Measurements from ENCODE around the gene LRRC8D. TPM values are rescaled to one million over a fixed set of nuclear protein-coding genes. Genes with fewer than 3 reads are reported as not detected.

Gene LRRC8D
- total RNA-seq, 1 experiment from 2014 or later = 43.3 TPM

GRCh38 chr1:89900791-89901708 lies 80.2 kb downstream of the LRRC8D start:
- no peak for TF ChIP-seq TCF7L2 (IDR thresholded peaks at IDR 0.05; ENCODE audit: low read depth, low read length)
- TF ChIP-seq, protein P1, sequence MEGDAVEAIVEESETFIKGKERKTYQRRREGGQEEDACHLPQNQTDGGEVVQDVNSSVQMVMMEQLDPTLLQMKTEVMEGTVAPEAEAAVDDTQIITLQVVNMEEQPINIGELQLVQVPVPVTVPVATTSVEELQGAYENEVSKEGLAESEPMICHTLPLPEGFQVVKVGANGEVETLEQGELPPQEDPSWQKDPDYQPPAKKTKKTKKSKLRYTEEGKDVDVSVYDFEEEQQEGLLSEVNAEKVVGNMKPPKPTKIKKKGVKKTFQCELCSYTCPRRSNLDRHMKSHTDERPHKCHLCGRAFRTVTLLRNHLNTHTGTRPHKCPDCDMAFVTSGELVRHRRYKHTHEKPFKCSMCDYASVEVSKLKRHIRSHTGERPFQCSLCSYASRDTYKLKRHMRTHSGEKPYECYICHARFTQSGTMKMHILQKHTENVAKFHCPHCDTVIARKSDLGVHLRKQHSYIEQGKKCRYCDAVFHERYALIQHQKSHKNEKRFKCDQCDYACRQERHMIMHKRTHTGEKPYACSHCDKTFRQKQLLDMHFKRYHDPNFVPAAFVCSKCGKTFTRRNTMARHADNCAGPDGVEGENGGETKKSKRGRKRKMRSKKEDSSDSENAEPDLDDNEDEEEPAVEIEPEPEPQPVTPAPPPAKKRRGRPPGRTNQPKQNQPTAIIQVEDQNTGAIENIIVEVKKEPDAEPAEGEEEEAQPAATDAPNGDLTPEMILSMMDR (IDR thresholded peaks at IDR 0.05) = no peak
- TF ChIP-seq, protein P2, sequence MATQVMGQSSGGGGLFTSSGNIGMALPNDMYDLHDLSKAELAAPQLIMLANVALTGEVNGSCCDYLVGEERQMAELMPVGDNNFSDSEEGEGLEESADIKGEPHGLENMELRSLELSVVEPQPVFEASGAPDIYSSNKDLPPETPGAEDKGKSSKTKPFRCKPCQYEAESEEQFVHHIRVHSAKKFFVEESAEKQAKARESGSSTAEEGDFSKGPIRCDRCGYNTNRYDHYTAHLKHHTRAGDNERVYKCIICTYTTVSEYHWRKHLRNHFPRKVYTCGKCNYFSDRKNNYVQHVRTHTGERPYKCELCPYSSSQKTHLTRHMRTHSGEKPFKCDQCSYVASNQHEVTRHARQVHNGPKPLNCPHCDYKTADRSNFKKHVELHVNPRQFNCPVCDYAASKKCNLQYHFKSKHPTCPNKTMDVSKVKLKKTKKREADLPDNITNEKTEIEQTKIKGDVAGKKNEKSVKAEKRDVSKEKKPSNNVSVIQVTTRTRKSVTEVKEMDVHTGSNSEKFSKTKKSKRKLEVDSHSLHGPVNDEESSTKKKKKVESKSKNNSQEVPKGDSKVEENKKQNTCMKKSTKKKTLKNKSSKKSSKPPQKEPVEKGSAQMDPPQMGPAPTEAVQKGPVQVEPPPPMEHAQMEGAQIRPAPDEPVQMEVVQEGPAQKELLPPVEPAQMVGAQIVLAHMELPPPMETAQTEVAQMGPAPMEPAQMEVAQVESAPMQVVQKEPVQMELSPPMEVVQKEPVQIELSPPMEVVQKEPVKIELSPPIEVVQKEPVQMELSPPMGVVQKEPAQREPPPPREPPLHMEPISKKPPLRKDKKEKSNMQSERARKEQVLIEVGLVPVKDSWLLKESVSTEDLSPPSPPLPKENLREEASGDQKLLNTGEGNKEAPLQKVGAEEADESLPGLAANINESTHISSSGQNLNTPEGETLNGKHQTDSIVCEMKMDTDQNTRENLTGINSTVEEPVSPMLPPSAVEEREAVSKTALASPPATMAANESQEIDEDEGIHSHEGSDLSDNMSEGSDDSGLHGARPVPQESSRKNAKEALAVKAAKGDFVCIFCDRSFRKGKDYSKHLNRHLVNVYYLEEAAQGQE (IDR thresholded peaks at IDR 0.05; ENCODE audit: insufficient read depth in 1 of 2, low read depth in 2 of 2, low read length in 1 of 2) = no peak
- no peak for TF ChIP-seq POLR2AphosphoS5 (IDR thresholded peaks at IDR 0.05; ENCODE audit: low read depth, low read length)
- TF ChIP-seq SIN3A (IDR thresholded peaks at IDR 0.05; ENCODE audit: borderline replicate concordance, insufficient read depth, low read depth, low read length) = no peak
- POLR2A ChIA-PET = no interaction called here
- intact Hi-C loops (cut with micrococcal nuclease; ENCODE audit: unreplicated experiment) = no loop called here
- Histone ChIP-seq H3K27me3 (ENCODE audit: control insufficient read depth, insufficient read depth, low read length) (no peaks in the 10 kb centered on the region), H3K4me3 (ENCODE audit: low read depth in 2 of 2, low read length in 2 of 2) (no peak overlapping the region), H3K9me3 (ENCODE audit: control insufficient read depth, insufficient read depth, low read depth, low read length) (no peaks in the 10 kb centered on the region), H3K36me3 (ENCODE audit: control insufficient read depth, insufficient read depth, low read length) (no peaks in the 10 kb centered on the region), H3K27ac (ENCODE audit: low read length) (no peak overlapping the region), H3K4me1 (ENCODE audit: control insufficient read depth, insufficient read depth, low read length) (peaks cover 8% of the 10 kb centered on the region)
- DNase-seq (ENCODE audit: low read depth, low spot score) (no peak), ATAC-seq (no peak)
- in situ Hi-C loops (cut with HindIII; ENCODE audit: low pct_unique_long_range_greater_than_20kb, low sequenced_read_pairs) = no loop called here
- no TSS peak for BruUV-seq (replicated peaks)
- CTCF ChIA-PET = no interaction called here

DNA sequence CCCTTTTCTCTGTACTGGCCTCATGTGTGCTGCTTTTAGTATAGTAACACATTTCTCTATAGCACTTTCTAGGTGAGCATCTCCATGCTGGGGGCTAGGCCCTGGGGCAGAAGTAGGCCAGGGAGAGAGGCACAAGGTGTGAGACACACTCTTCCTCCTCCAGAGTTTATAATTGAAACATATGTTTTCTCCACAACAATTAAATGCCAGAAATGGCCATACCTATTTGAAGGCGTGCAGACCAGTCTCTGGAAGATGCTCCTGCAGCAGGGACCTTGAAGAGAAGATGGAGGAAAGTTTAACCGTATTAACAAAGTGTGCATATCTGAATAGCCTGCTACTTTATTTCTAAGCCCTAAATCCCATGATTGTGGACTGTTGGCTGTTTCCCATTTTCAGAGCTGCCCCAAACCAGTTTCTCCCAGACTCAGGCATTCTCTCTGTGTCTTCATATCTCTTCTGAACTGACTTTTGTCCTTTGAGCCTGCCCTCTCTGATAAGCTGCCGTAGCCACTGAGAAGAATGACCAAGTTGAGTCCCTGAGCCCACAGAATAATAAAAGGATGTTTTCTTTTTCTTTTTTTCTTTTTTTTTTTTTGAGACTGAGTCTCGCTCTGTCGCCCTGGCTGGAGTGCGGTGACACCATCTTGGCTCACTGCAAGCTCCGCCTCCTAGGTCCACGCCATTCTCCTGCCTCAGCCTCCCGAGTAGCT lies 81.3 kb downstream of the LRRC8D start:
- H3K27me3 ChIP-seq (ENCODE audit: control insufficient read depth, insufficient read depth, low read length) = no peaks in the 10 kb centered on the region
- H3K4me3 ChIP-seq (ENCODE audit: low read depth in 2 of 2, low read length in 2 of 2) = no peak overlapping the region
- intact Hi-C loops (cut with micrococcal nuclease; ENCODE audit: unreplicated experiment) (no loop called here), in situ Hi-C loops (cut with HindIII; ENCODE audit: low pct_unique_long_range_greater_than_20kb, low sequenced_read_pairs) (no loop called here)
- no peaks in the 10 kb centered on the region for H3K36me3 ChIP-seq (ENCODE audit: control insufficient read depth, insufficient read depth, low read length)
- ATAC-seq (no peak), DNase-seq (ENCODE audit: low read depth, low spot score) (no peak)
- TF ChIP-seq, protein P2 (IDR thresholded peaks at IDR 0.05; ENCODE audit: insufficient read depth in 1 of 2, low read depth in 2 of 2, low read length in 1 of 2) = no peak
- TF ChIP-seq TCF7L2 (IDR thresholded peaks at IDR 0.05; ENCODE audit: low read depth, low read length) (no peak), POLR2AphosphoS5 (IDR thresholded peaks at IDR 0.05; ENCODE audit: low read depth, low read length) (no peak), SIN3A (IDR thresholded peaks at IDR 0.05; ENCODE audit: borderline replicate concordance, insufficient read depth, low read depth, low read length) (no peak)
- TF ChIP-seq, protein P1 (IDR thresholded peaks at IDR 0.05) = no peak
- H3K9me3 ChIP-seq (ENCODE audit: control insufficient read depth, insufficient read depth, low read depth, low read length) = no peaks in the 10 kb centered on the region
- BruUV-seq (replicated peaks) = no TSS peak
- H3K27ac ChIP-seq (ENCODE audit: low read length) = no peak overlapping the region
- ChIA-PET POLR2A (no interaction called here), CTCF (no interaction called here)
- peaks cover 17% of the 10 kb centered on the region for H3K4me1 ChIP-seq (ENCODE audit: control insufficient read depth, insufficient read depth, low read length)

Data from Panc1 (cell line).